GM21786 (cell line): ENCODE results near the gene SLC27A6.
"Not testable (repeated sequence)": the region's sequence is repeated elsewhere in the genome, so short reads cannot be mapped to it uniquely, and the experiment has no call there.

Experiments used
- ATAC-seq: cut with Tn5 transposase; IDR thresholded peaks from one replicate; pipeline ENCODE4 v1.9.1; 2021; ENCODE audit not compliant: unreplicated experiment

Gene SLC27A6, protein sequence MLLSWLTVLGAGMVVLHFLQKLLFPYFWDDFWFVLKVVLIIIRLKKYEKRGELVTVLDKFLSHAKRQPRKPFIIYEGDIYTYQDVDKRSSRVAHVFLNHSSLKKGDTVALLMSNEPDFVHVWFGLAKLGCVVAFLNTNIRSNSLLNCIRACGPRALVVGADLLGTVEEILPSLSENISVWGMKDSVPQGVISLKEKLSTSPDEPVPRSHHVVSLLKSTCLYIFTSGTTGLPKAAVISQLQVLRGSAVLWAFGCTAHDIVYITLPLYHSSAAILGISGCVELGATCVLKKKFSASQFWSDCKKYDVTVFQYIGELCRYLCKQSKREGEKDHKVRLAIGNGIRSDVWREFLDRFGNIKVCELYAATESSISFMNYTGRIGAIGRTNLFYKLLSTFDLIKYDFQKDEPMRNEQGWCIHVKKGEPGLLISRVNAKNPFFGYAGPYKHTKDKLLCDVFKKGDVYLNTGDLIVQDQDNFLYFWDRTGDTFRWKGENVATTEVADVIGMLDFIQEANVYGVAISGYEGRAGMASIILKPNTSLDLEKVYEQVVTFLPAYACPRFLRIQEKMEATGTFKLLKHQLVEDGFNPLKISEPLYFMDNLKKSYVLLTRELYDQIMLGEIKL

DNA sequence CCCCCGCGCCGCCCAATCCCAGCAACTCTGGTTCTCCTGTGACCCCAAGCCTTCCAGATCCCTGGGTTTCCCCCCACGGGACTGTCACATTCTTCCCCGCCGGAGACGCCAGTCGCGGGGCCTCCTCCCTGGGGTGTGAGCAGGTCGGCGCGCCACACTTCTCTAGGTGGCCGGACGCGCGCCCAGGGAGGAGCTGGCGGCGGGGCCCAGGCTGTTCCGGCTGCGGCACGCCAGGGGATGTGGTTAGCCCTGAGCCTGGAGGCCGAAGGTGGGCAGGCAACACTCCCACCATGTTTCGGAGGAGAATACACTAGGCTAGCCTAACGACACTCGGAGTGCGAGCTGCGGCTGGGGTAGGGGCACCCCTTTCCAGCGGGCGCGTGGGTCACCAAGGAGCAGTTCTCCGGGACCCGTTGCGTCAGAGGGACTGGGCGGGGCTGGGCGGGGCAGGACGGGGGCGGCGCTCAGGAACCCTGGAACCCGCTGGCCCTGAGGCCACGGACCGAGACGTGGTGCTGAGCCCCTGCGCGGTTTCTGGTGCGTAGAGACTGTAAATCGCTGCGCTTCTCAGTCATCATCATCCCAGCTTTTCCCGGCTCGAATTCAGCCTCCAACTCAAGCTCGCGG is at the start of gene SLC27A6:
TSS of gene SLC27A6 (plus strand) at position 478 of the 627 bp plus-strand sequence. CDS start 650 bp downstream, outside the sequence.
- no peak for ATAC-seq

DNA sequence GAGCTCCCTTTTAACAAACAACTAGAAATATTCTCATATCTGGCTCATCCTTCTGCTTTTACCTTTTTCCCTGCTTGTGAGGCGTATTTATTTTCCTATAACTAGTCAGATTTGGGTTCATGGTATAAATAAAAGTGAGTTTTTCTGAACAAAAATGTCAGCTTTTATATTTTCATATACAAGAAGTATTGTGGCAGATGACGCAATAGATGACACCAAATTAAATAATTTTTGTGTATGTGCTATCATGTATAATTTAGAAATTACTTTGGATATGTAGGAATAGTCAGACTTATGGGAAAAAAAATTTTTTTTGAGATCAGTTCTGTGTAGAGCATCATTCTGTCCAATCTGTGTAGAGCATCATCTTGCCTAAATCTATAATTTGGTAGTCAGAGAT is 45.7 kb upstream of the SLC27A6 start:
- no peak for ATAC-seq

DNA sequence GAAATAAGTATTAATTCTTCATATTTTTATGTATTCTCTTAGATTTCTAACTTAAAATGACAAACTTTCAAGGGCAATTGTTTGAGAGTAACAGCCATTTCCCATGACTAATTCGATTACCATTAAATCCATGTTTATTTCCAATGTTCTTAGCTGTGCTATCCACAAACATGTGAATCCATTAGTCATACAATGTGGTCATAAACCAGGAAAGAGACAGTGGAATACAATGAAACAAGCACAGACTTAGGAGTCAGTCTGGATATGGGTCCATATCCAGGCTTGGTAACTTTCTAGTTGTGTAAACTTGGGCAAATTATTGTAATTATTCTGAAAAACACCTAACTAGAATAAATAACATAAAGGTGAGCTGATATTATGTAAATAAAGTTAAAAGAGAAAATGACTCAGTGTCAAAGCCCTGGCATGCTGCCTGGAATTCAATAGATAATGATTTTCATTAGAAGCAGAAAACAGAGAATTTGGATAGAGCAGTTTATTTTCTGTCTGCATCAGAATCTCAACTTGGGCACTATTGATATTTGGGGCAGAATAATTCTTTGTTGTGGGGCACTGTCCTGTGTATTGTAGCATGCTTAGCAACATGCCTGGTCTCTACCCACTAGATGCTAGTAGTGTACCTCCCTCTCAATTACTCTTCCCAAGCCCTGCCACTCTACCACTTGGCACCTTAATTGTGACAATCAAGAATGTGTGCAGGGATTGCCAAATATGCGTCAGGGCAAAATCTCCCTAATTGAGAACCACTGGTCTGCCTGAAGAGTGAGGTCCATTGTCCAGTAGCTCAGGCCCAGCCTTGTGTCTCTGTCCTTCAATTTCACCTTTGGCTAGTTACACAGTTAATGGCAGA is 44.7 kb upstream of the SLC27A6 start:
- ATAC-seq = no peak

DNA sequence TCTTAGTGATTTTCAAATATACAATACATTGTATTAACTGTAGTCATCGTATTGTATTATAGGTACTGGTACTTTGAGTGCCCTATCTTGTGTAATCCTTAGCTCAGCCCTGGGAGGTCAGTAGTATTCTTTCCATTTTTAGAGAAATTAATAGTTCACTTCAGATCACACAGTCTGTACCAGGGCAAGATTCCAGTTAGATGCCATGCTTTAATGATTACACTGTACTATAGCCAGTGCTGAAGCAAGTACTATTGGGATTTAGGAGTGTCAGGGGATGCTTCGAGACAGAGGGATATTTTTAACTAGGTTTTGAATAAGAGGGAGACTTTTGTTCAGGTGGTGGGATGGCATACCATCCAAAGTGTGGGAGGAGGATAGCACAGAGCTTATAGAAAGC is 41.0 kb upstream of the SLC27A6 start:
- no peak for ATAC-seq

DNA sequence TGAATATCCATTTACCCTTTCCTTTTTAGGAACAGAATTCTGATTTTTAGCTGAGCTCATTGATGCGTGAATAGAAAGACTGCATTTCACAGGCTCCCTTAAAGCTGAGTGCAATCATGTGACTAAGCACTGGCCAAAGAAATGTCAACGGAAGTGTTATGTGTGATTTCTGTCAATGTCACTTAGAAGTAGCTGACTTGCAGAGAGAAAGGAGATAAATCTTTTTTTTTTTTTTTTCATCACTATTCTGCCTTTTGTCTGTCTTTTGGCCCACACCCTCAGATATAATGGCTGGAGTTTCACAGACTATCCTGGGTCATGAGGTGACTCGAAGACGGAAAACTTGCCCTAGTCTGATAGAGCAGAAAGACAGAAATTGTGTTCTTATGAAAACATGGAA is 39.3 kb upstream of the SLC27A6 start:
- ATAC-seq = no peak

DNA sequence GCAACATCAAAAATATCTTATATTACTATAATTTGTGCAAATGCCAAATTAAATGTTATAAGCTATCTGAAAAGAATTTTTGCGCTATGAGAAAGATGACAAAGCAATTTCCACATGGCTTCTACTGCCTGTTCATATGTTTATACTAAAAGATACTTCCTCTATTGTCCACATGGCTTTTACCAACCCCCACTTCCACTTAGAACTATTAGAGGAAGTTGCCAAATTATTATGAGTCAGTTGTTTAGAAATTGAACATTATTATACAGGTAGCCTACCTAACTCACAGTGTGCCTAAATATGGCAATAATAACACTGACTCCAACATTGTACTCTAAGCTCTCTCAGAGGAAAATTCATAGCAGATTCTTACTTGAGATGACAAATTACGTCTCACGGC is 37.6 kb upstream of the SLC27A6 start:
- ATAC-seq = no peak

DNA sequence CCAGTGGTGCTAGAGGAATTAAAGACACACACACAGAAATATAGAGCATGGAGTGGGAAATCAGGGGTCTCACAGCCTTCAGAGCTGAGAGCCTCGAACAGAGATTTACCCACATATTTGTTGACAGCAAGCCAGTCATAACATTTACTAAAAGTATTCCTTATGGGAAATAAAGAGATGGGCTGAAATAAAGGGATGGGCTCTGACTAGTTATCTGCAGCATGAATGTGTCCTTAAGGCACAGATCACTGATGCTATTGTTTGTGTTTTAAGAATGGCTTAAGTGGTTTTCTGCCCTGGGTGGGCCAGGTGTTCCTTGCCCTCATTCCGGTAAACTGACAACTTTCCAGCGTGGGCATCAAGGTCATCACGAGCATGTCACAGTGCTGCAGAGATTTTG is 33.1 kb upstream of the SLC27A6 start:
- not testable (repeated sequence) for ATAC-seq

DNA sequence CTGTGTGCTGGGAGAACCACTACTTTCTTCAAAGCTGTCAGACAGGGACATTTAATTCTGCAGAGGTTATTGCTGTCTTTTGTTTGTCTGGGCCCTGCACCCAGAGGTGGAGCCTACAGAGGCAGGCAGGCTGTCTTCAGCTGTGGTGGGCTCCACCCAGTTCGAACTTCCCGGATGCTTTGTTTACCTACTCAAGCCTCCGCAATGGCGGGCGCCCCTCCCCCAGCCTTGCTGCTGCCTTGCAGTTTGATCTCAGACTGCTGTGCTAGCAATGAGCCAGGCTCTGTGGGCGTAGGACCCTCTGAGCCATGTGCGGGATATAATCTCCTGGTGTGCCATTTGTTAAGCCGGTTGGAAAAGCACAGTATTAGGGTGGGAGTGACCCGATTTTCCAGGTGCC is 22.2 kb upstream of the SLC27A6 start:
- not testable (repeated sequence) for ATAC-seq

DNA sequence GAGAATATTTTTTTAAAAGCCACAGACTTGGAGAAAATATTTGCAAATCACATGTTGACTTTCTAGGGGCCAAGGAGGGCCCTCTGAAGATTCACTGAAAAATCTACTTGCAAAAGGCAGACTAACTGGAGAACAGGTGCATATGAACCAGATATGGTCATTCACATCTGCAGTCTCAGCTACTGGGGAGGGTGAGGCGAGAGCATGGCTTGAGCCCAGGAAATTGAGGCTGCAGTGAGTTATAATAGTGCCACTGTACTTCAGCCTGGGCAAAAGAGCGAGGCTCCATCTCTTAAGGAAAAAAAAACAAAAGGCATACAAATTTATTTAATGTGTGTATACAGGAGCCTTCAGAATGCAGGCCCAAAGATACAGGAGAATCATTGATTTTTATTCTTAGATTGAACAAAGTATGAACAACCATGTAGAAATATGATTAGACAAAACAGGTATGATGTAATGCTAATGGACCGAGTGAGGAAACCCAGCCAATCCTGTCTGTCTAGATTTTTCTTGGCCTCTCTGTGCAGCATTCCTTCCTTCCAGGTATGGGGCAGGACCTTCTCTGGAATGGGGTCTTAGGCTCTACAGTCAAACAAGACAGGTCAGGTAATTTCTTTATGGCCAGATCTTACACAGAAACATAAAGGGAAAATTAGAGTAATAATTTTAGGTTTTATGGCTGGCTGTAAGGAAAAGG is 15.3 kb upstream of the SLC27A6 start:
- no peak for ATAC-seq

DNA sequence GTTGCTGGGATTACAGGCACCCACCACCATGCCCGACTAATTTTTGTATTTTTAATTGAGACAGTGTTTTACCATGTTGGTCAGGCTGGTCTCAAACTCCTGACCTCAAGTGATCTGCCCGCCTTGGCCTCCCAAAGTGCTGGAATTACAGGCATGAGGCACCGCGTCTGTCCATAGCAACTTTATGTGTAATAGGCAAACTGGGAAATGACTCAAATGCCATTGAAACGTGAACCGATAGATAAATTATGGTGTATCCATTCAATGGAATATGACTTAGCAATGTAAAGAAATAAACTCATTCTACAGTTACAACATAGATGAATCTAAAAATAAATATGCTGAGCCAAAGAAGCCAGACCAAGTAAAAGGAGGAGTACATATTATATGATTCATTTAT is 14.0 kb upstream of the SLC27A6 start:
- not testable (repeated sequence) for ATAC-seq

DNA sequence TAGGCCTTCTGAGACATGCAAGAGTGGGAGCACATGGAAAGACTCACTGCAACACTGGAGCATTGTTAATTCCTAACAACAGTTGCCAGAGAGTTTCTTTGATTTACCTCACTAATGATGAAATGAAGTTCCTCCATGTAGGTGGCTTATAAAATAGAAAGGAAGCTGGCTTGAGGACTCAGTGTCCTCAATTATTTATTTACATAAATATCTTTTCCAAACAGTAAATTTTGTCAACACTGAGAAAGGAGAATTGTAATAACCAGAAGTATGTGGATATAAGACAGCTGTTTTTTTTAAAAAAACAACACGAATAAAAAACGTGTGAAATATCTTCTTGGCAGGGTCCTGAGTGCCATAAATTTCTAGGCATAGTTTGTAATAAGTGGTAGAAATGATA is 9.1 kb upstream of the SLC27A6 start:
- no peak for ATAC-seq

DNA sequence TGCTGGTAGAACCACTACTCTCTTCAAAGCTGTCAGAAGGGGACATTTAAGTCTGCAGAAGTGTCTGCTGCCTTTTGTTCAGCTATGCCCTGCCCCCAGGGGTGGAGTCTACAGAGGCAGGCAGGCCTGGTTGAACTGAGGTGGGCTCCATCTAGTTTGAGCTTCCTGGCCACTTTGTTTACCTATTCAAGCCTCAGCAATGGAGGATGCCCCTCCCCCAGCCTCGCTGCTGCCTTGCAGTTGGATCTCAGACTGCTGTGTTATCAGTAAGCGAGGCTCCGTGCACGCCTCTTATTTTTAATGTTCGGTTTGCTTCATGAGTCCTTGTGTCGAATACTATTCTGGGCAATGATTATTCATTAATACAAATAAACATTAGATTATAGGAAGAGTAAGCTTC is 3.1 kb upstream of the SLC27A6 start:
- ATAC-seq = no peak

DNA sequence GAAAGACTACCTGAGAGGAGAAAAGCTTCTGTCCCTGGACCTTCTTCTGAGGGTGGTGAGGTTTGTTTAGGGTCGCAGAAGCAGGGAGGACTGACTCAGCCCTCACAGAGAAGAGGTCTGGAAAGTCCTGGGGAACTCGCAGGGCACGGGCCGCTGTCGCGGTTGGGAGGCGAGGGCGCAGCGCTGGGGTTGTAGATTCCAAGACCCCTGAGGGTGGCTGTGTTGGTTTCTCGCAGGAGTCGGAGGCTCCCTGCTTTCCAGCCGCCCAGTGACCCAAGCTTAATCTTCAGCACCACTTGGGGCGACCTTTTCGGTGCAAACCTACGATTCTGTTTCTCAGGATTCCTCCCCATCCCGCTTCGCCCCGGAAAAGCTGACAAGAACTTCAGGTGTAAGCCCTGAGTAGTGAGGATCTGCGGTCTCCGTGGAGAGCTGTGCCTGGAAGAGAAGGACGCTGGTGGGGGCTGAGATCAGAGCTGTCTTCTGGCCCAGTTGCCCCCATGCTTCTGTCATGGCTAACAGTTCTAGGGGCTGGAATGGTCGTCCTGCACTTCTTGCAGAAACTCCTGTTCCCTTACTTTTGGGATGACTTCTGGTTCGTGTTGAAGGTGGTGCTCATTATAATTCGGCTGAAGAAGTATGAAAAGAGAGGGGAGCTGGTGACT is 482 bp downstream of the SLC27A6 start:
- ATAC-seq = no peak

DNA sequence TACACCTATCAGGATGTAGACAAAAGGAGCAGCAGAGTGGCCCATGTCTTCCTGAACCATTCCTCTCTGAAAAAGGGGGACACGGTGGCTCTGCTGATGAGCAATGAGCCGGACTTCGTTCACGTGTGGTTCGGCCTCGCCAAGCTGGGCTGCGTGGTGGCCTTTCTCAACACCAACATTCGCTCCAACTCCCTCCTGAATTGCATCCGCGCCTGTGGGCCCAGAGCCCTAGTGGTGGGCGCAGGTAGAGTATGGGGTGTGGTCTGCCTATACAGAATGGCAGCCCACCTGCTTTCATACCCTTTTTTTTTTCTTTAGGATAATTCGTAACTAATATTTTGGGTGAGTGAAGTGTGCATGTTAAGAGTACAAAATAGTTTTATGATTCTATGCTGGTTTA is 1.1 kb downstream of the SLC27A6 start:
- no peak for ATAC-seq

DNA sequence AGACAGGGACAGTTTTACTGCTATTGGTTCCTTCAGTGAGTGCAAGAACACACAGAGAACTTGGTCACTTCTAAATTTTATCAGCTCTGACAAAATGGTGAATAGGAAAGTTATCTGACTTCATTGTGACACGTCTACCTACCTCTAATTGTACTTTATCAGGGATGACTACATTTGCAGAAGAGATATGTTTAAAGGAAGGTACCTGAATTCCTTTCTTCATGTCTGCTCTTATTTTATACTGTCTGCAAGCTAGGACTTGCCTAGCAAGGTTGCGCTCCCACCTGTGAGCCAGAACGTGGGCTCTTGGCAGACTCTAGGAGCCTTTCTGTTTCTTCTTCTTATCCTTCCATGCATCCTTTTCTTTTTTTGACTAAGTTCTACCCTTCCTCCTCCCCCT is 1.6 kb downstream of the SLC27A6 start:
- no peak for ATAC-seq

DNA sequence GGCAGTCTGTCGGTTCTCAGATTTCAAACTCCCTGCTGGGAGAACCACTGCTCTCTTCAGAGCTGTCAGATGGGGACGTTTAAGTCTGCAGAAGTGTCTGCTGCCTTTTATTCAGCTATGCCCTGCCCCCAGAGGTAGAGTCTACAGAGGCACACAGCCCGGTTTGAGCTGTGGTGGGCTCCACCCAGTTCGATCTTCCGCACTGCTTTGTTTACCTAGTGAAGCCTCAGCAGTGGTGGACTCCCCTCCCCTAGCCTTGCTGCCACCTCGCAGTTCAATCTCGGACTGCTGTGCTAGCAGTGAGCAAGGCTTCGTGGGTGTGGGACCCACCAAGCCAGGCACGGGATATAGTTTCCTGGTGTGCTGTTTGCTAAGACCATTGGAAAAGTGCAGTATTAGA is 8.0 kb downstream of the SLC27A6 start:
- ATAC-seq = no peak

DNA sequence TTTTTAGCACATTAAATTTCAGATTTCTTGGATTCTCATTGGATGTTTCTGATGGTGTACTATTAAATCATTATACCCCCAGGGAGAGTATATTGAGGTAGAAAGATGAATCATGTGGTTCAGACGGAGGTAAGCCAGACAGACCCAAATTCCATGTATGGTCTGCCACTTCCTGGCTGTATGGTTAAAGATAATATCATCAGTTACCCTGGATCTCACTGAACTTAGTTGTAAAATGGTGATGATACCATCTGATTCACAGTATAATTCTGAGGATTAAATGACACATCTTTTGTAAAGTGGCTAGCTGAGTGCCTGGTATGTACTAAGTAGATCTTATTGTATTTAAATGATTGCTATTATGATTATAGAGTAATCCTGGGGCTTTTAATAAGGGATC is 9.3 kb downstream of the SLC27A6 start:
- ATAC-seq = no peak

DNA sequence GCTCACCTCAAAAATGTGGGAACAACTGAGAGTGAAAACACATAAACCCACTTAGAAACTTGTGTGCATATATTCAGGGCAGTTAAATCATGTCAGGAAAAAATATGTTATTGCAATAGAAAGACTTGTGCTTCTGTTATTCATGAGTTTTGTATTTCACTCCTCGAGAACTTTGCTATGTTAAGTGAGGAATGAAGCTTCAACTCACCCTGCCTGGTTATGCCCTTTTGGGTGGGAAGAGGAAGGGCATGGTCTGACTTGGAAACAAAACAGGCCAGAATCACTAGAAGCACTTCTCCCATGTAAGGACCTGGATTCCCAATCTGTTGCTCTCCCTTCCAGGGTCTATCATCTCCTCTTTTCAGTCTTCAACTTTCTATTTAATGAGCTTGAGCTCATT is 14.5 kb downstream of the SLC27A6 start:
- no peak for ATAC-seq

DNA sequence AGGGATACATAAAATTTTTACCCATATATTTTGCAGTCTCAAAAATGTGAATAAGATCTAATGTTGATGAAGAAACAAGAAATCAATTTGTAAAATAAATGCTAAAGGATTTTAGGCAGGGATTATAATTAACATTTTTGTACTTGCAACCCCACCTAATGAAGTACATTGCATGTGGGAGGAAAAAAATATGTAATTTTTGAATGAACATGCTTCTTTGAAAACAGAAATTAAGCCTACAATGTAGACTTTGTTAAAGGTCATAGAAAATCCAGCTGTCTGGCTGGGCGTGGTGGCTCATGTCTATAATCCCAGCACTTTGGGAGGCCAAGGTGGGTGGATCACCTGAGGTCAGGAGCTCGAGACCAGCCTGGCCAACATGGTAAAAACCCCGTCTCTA is 15.6 kb downstream of the SLC27A6 start:
- ATAC-seq = no peak

DNA sequence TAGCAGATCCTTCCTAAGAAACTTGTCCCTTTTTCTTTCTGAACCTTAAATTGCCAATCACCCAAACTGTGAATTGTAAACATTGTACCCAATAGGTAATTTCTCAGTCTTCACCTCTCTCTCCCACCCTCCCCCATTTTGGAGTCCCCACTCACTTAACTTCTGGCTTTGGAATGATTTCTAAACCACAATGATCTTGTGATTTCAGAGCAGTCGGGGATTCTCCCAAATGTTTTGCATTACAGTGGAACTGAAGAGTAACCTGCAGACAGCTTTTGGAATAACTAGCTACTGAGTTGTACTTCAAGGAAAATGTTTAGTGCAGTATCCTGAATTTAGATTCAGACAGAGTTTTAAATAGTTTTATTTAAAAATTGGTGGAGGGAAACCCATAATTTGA is 19.2 kb downstream of the SLC27A6 start:
- no peak for ATAC-seq
